Keratinocyte (primary cell): Measurements from ENCODE around the gene POU6F2. TPM values are rescaled to one million over a fixed set of nuclear protein-coding genes. Genes with fewer than 3 reads are reported as not detected.

ENCODE experiments used
- DNase-seq: peaks from one replicate; pipeline ENCODE4 v3.0.0-alpha.2; 2011; ENCODE audit warnings: low read depth, missing footprints, low spot score
- FAIRE-seq: peaks from 2 replicates; lab custom pipeline; 2011; peaks lifted over from hg19 to GRCh38; lab: Jason Lieb, UNC
- H2AFZ ChIP-seq: 2 replicates; pipeline ENCODE4 v1.6.0; 2012; ENCODE audit warnings: low read length, control low read depth, inconsistent platforms; ENCODE audit not compliant: control insufficient read depth
- H3K27ac ChIP-seq: 2 replicates; pipeline ENCODE4 v1.5.1; 2011; ENCODE audit warnings: low read length; ENCODE audit not compliant: control insufficient read depth, insufficient read depth
- H3K27me3 ChIP-seq: 3 replicates; pipeline ENCODE4 v1.6.0; 2011; ENCODE audit warnings: low read length; ENCODE audit not compliant: control insufficient read depth, insufficient read depth; ENCODE audit errors: extremely low read depth
- H3K36me3 ChIP-seq, 2 experiments: 2 replicates in 1 of 2; 3 replicates in 1 of 2; pipeline ENCODE4 v1.5.1; 2011; ENCODE audit warnings: low read length in 2 of 2, mild to moderate bottlenecking in 1 of 2; ENCODE audit not compliant: control insufficient read depth in 2 of 2, insufficient read depth in 2 of 2; ENCODE audit errors: extremely low read depth in 1 of 2
- H3K4me1 ChIP-seq: 3 replicates; pipeline ENCODE4 v1.5.1; 2011; ENCODE audit warnings: low read length; ENCODE audit not compliant: control insufficient read depth, insufficient read depth; ENCODE audit errors: extremely low read depth
- H3K4me2 ChIP-seq: 3 replicates; pipeline ENCODE4 v1.6.0; 2011; ENCODE audit warnings: low read depth, low read length; ENCODE audit not compliant: control insufficient read depth, insufficient read depth; ENCODE audit errors: extremely low read depth
- H3K4me3 ChIP-seq, 3 experiments: fragments of 200-600 bp in 1 of 3; sonication (generic) in 1 of 3; 2 replicates in 2 of 3; 3 replicates in 1 of 3; pipeline ENCODE4 v1.5.1; 2011 to 2016; ENCODE audit warnings: low read length in 3 of 3, mild to moderate bottlenecking in 3 of 3, control low read depth in 2 of 3, inconsistent platforms in 1 of 3, low read depth in 1 of 3, mixed read lengths in 1 of 3, mixed run types in 1 of 3, moderate library complexity in 1 of 3; ENCODE audit not compliant: control insufficient read depth in 2 of 3, insufficient read depth in 2 of 3; ENCODE audit errors: extremely low read depth in 1 of 3
- H3K79me2 ChIP-seq: 2 replicates; pipeline ENCODE4 v1.6.0; 2012; ENCODE audit warnings: low read length; ENCODE audit not compliant: control insufficient read depth, insufficient read depth
- H3K9ac ChIP-seq: 3 replicates; pipeline ENCODE4 v1.6.0; 2011; ENCODE audit warnings: low read length; ENCODE audit not compliant: control insufficient read depth, insufficient read depth; ENCODE audit errors: extremely low read depth
- H3K9me1 ChIP-seq: 3 replicates; pipeline ENCODE4 v1.6.0; 2011; ENCODE audit warnings: low read length; ENCODE audit not compliant: control insufficient read depth, insufficient read depth; ENCODE audit errors: extremely low read depth
- H3K9me3 ChIP-seq: 2 replicates; pipeline ENCODE4 v1.5.1; 2012; ENCODE audit warnings: low read depth, low read length; ENCODE audit not compliant: control insufficient read depth
- H4K20me1 ChIP-seq: 3 replicates; pipeline ENCODE4 v1.6.0; 2011; ENCODE audit warnings: low read length; ENCODE audit not compliant: control insufficient read depth, insufficient read depth; ENCODE audit errors: extremely low read depth
- CTCF ChIP-seq, 3 experiments: IDR thresholded peaks in 1 of 3; conservative IDR thresholded peaks in 1 of 3; optimal IDR thresholded peaks in 1 of 3; 2 replicates in 2 of 3; 3 replicates in 1 of 3; pipeline versions ENCODE3 to v1.5.1; 2011; ENCODE audit warnings: low read length in 3 of 3, mild to moderate bottlenecking in 3 of 3, moderate library complexity in 2 of 3, control low read depth in 1 of 3, inconsistent platforms in 1 of 3; ENCODE audit not compliant: insufficient read depth in 2 of 3; ENCODE audit errors: extremely low read depth in 1 of 3
- EZH2 ChIP-seq: IDR thresholded peaks from one replicate; pipeline ENCODE4 v1.6.1; 2012; ENCODE audit warnings: inconsistent platforms, mild to moderate bottlenecking, low read length, moderate library complexity
- dilution Hi-C: fragments of 300-500 bp; cut with MboI; formaldehyde crosslinking; loops from one replicate; pipeline ENCODE4 v1.7.0; 2020; ENCODE audit warnings: low sequenced_read_pairs; ENCODE audit not compliant: extremely low pct_ligation_motif_present
- polyA plus RNA-seq, 5 experiments: library from polyadenylated mRNA; depleted of rRNA in 3 of 5; stranded (reverse) in 3 of 5; stranded (forward) in 1 of 5; unstranded in 1 of 5; fragments of >200 nt; gene quantifications; 1 replicate in 1 of 5; 2 replicates in 3 of 5; 3 replicates in 1 of 5; pipeline versions ENCODE4 v1.2.1 to v1.2.3, GENCODE V29; 2011 to 2012; ENCODE audit warnings: missing spikeins in 2 of 5, low read depth in 1 of 5, low replicate concordance in 1 of 5

POU6F2 gene
- polyA plus RNA-seq, 1 donor (not counting 4 experiments of a cell fraction or from before 2014, with no cell fraction given): not detected

DNA sequence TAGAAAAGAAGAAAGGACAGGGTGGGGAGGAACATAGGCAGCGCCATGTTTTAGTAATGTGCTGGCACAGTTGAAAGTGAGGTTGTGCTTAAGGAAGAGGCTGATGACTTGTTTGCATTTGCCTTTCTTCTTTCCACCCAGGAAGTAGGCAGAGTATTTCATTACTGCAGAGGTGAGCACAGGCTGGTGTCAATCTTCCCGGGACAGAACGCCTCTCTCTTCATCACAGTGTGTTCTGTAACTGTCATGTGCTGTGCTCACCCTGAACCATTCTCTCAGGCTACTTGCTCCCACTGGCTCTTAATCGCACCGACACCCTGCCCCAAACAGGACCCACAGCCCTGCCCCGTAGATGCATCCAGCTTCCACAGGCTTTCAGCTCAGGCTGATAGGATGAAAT lies 452.7 kb downstream of the POU6F2 start:
- Histone ChIP-seq H3K36me3 (no peaks in the 10 kb centered on the region), H2AFZ (no peak overlapping the region), H3K9me3 (no peaks in the 10 kb centered on the region), H4K20me1 (no peaks in the 10 kb centered on the region), H3K79me2 (no peaks in the 10 kb centered on the region), H3K4me1 (no peaks in the 10 kb centered on the region), H3K4me2 (no peak overlapping the region), H3K27me3 (no peaks in the 10 kb centered on the region), H3K9me1 (no peaks in the 10 kb centered on the region), H3K9ac (no peak overlapping the region), H3K27ac (no peak overlapping the region), H3K4me3 (no peak overlapping the region)
- FAIRE-seq (no peak), DNase-seq (no peak)
- dilution Hi-C loops: no loop called here
- TF ChIP-seq EZH2 (no peak), CTCF (optimal IDR thresholded peaks at IDR 0.05 in 1 of 3, IDR thresholded peaks at IDR 0.05 in 1 of 3, conservative IDR thresholded peaks at IDR 0.05 in 1 of 3; ENCODE audit: extremely low read depth in 1 of 3, insufficient read depth in 2 of 3, low read length in 3 of 3) (no peak)

GRCh38 chr7:39430909-39431641 lies 453.4 kb downstream of the POU6F2 start:
- H3K4me2 ChIP-seq: no peak overlapping the region
- TF ChIP-seq CTCF (optimal IDR thresholded peaks at IDR 0.05 in 1 of 3, IDR thresholded peaks at IDR 0.05 in 1 of 3, conservative IDR thresholded peaks at IDR 0.05 in 1 of 3; ENCODE audit: extremely low read depth in 1 of 3, insufficient read depth in 2 of 3, low read length in 3 of 3) (no peak), EZH2 (no peak)

More at GRCh38 chr7:39430909-39431641, 453.4 kb downstream of the POU6F2 start:
- no peaks in the 10 kb centered on the region for H3K9me1 ChIP-seq
- dilution Hi-C loops: no loop called here
- no peak overlapping the region for H3K27ac ChIP-seq
- DNase-seq (no peak), FAIRE-seq (no peak)
- H3K36me3 ChIP-seq: no peaks in the 10 kb centered on the region
- no peak overlapping the region for H3K4me3 ChIP-seq
- H3K4me1 ChIP-seq: no peaks in the 10 kb centered on the region
- no peak overlapping the region for H3K9ac ChIP-seq
- no peaks in the 10 kb centered on the region for H3K27me3 ChIP-seq
- H2AFZ ChIP-seq: no peak overlapping the region
- H4K20me1 ChIP-seq: no peaks in the 10 kb centered on the region
- H3K9me3 ChIP-seq: no peaks in the 10 kb centered on the region
- no peaks in the 10 kb centered on the region for H3K79me2 ChIP-seq
